Stimulated activated CD8-positive, alpha-beta memory T cell treated with anti-CD3 and anti-CD28 coated beads, Interleukin-15, amount 100 ng/mL, for 48 hours (primary cell): ENCODE measurements around the gene SLC4A11.

ENCODE experiments used
- DNase-seq, 2 donors: peaks; one replicate each; pipeline ENCODE4 v3.0.0-alpha.2; 2020; ENCODE audit warnings: low read depth in 2 of 2

Gene SLC4A11

DNA sequence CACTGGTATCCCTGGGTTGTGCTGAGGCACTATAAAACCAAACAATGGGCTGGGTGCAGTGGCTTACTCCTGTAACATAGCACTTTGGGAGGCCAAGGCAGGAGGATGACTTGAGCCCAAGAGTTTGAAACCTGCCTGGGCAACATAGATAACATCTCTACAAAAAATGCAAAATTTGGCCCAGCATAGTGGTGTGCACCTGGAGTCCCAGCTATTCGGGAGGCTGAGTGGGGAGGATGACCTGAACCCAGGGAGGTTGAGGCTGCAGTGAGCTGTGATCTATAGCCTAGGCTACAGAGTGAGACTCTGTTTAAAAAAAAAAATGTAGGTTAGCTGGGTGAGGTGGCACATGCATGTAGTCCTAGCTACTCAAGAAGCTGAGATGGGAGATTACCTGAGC lies 7.7 kb upstream of the SLC4A11 start:
- no peak for DNase-seq

GRCh38 chr20:3245711-3246110 lies 6.7 kb upstream of the SLC4A11 start:
- no peak for DNase-seq

GRCh38 chr20:3245156-3245555 lies 6.2 kb upstream of the SLC4A11 start:
- DNase-seq = no peak

GRCh38 chr20:3244613-3245012 lies 5.6 kb upstream of the SLC4A11 start:
- no peak for DNase-seq

GRCh38 chr20:3243718-3244358 lies 4.8 kb upstream of the SLC4A11 start:
- no peak for DNase-seq

GRCh38 chr20:3242172-3242692 lies 3.2 kb upstream of the SLC4A11 start:
- DNase-seq = no peak

GRCh38 chr20:3240776-3241363 lies 1.9 kb upstream of the SLC4A11 start:
- DNase-seq = no peak

DNA sequence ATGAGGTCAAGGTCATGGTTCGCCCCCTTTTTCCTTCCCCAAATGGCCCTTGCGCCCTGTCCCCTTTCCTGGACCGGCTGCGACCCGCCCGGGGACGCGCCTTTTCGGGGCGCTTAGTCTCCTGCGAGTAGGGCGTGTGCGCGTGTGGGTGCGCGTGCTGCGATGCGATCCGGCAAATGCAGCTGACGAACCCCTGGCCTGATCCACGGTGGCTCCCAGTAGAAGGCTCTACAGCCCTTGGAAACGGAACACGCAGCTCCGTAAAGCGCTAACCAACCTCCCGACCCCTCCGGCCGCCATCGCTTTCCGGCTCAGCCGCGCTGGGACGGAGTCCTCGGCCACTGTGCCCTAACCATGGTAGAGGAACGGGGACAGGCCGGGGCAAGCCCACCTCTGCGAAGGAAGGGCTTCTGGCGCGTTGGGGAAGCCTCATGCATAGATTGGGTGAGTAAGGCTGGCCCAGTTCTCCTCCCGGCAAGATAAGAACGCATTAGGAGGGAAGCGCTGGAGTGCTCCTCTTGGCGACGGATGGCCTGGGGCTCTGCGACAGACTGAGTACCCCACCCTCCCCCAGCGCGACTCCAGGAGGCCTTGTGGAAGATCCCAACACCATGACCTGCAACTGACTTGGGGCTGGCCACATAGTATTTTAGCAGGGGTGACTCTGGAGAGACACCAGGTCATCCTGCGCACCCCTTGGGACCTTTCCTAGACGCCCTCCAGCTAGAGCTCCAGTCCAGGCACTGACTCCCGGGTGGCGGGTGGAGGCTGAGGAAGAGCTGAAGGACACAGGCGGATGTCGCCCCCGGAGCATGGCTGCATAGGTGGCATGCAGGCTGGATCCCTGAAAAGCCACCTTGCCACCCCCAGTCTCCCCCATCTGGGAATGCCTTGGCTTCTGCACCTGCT lies 1.1 kb upstream of the SLC4A11 start:
- no peak for DNase-seq

DNA sequence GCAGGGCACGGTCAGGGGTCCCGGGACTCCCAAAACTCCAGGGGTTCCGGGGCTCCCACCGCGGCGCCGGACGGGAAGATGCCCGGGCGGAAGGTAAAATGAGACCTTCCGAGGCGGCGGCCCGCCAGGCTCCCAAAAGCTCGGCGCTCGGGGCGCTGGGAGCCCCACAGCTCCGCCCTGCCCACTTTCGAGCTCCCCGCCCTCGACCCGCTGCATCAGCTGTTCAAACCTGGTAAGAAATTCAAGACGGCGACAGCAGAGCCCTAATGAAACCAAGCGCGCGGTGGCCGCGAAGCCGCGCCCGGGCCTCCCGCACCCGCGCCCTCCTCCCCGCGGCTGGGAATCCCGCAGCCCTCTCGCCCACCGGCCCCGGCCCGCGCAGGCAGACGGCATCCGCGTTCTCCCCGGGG lies 369 bp downstream of the SLC4A11 start:
- peak; percentile 32 to 37 for DNase-seq

DNA sequence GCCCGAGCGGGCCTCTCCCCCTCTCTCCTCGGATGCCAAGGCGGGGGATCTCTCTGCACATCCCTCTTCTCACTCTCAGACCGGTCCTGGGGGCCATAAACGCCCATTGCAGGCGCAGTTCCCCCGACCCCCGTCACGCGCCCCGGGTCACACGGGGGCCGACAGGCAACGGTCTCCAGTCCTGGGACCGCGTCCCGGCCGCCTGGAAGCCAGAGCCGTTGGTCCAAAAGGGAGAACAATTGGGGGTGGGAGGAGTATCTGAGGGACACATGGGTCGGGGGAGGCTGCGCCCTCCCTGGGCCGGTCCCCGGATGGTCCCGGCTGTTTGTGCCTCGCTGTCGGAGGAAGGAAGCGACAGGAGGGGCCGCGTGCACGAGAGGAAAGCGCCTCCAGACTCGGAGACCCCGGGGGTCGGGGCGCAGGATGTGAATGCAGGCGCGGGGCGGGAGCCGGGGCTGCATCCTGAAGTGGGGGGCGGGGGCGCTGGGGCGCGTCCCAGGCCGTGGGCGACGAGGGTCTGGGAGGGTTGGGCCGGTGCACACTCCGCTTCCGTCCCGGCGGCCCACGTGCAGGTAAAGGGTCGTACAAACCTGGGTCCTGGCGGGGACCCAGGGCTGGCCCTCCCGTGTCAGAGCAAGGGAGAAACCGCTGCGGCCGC lies 903 bp downstream of the SLC4A11 start:
- no peak for DNase-seq

GRCh38 chr20:3237011-3237957 lies 1.7 kb downstream of the SLC4A11 start:
- DNase-seq = no peak

DNA sequence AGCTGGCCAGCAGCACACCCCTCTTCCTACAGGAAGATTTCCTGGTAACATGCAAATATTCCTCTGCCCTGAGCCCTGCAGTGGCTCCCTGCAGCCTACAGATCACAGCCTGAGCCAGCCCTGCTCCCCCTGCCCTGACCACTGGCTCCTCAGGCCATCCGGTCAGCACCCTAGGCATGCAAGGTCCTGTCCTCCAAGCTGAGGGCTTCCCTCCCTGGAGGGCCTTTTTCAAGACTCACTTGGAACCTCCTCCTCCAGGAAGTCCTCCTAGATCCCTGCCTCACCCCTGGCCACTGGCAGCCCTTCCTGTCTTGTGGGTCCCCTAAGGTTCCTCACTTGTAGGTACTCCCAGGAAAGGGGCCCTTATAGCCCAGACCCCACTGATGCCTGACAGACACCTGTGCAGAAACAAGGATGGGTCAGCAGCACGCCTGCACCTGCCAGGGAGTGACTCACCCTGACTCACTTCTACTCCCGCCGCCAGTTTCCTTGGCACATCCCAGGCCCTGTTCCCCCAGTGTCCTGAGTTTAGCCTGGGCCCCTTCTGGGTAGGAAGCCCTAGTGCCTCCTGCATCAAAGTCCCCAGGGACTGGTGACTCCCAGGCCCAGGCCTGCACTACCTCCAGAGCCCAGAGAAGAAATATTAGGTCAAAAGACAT lies 3.2 kb downstream of the SLC4A11 start:
- DNase-seq = no peak

- DNase-seq = no peak
These were observed 4.9 kb downstream of the SLC4A11 start for GRCh38 chr20:3233991-3234498.

- DNase-seq = no peak
These were observed 5.6 kb downstream of the SLC4A11 start for GRCh38 chr20:3233131-3233990.

DNA sequence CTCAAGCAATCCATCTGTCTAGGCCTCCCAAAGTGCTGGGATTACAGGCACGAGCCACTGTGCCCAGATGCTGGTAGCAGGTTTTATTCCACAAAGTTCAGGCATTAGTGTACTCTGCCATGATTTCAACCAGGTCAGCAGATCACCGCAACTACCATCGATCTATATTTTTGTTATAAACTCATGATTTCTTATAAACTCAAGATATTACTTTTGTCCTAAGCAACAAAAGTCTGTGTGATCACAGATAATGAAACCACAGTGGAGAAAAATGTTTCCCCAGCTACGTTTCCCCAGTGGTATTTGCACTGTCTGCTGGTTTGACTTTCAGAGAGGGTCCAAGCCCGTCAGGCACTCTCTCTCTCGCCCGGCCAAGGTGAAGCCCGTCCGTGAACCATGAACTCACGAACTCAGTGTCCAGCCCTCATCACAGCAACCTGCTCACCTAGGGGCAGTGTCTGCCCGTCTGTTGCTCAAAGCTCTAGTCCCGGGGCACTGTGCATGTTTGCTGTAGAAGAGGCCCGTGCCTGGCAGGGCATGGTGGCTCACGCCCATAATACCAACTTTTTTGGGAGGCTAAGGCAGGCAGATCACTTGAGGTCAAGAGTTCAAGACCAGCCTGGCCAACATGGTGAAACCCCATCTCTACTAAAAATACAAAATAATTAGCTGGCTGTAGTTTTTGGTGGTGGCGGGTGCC lies 7.0 kb downstream of the SLC4A11 start:
- DNase-seq = no peak

- DNase-seq = no peak
These were observed 7.9 kb downstream of the SLC4A11 start for GRCh38 chr20:3231116-3231515.

DNA sequence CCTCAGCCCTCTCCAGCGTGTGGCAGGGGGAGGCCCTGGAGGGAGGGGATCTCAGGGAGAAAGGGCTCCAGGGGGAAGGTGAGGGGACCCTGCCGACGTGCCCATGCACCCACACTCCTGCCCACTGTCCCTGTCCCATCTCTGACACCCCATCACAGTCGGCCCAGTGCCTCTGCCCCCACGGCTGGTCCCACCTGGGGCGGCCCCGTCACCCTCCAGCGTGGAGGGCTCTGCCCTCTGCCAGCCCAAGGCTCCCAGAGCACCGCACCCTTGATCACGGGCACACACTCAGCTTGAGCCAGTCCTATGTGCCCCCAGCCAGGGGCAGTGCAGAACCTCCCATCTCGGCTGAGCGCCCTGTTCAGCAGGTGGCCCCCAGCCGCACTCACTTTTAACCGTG lies 9.2 kb downstream of the SLC4A11 start:
- no peak for DNase-seq

GRCh38 chr20:3229158-3229557 lies 9.8 kb downstream of the SLC4A11 start:
- DNase-seq = no peak

GRCh38 chr20:3228750-3229032 lies 10.3 kb downstream of the SLC4A11 start:
- DNase-seq = no peak
